ENCODE data around the gene FUCA2.
"Not testable (repeated sequence)": the region's sequence is repeated elsewhere in the genome, so short reads cannot be mapped to it uniquely, and the experiment has no call there.

The FUCA2 gene

GRCh38 chr6:143536461-143536865 lies 24.9 kb upstream of the FUCA2 start:
- ATAC-seq (peak; percentile 74), DNase-seq (peak; percentile 66)

- ATAC-seq (no peak), DNase-seq (no peak)
Observed at GRCh38 chr6:143535189-143535614, 23.7 kb upstream of the FUCA2 start.

- DNase-seq (no peak), ATAC-seq (no peak)
Observed at GRCh38 chr6:143531720-143532499, 20.4 kb upstream of the FUCA2 start.

GRCh38 chr6:143529095-143529494 lies 17.6 kb upstream of the FUCA2 start:
- DNase-seq (no peak), ATAC-seq (no peak)

- no peak for DNase-seq
- no peak for ATAC-seq
Observed at GRCh38 chr6:143528164-143528811, 16.8 kb upstream of the FUCA2 start.

GRCh38 chr6:143527677-143528076 lies 16.2 kb upstream of the FUCA2 start:
- DNase-seq (no peak), ATAC-seq (no peak)

GRCh38 chr6:143525356-143525755 lies 13.8 kb upstream of the FUCA2 start:
- ATAC-seq = no peak
- no peak for DNase-seq

GRCh38 chr6:143522039-143522600 lies 10.6 kb upstream of the FUCA2 start:
- DNase-seq (no peak), ATAC-seq (no peak)

- ATAC-seq (no peak), DNase-seq (no peak)
Observed at GRCh38 chr6:143517447-143517773, 5.9 kb upstream of the FUCA2 start.

GRCh38 chr6:143516690-143517446 lies 5.3 kb upstream of the FUCA2 start:
- no peak for DNase-seq
- no peak for ATAC-seq

GRCh38 chr6:143515766-143516355 lies 4.3 kb upstream of the FUCA2 start:
- ATAC-seq (no peak), DNase-seq (no peak)

GRCh38 chr6:143515061-143515760 lies 3.7 kb upstream of the FUCA2 start:
- ATAC-seq (no peak), DNase-seq (no peak)

- no peak for ATAC-seq
- peak; percentile 54 for DNase-seq
Observed at GRCh38 chr6:143513410-143513809, 1.9 kb upstream of the FUCA2 start.

GRCh38 chr6:143510326-143510725 lies 1.2 kb downstream of the FUCA2 start:
- not testable (repeated sequence) for ATAC-seq, DNase-seq

- no peak for DNase-seq
- no peak for ATAC-seq
Observed at GRCh38 chr6:143507358-143508145, 4.0 kb downstream of the FUCA2 start.

- no peak for ATAC-seq
- no peak for DNase-seq
Observed at GRCh38 chr6:143506620-143507019, 4.9 kb downstream of the FUCA2 start.

GRCh38 chr6:143506199-143506598 lies 5.3 kb downstream of the FUCA2 start:
- ATAC-seq = no peak
- DNase-seq = no peak

- ATAC-seq (peak; percentile 57), DNase-seq (no peak)
Observed at GRCh38 chr6:143505537-143505936, 6.0 kb downstream of the FUCA2 start.

- DNase-seq (no peak), ATAC-seq (no peak)
Observed at GRCh38 chr6:143505111-143505510, 6.4 kb downstream of the FUCA2 start.

GRCh38 chr6:143504369-143504768 lies 7.2 kb downstream of the FUCA2 start:
- DNase-seq (no peak), ATAC-seq (no peak)

- no peak for ATAC-seq
Observed at GRCh38 chr6:143501851-143502250, 9.7 kb downstream of the FUCA2 start.

More at GRCh38 chr6:143501851-143502250, 9.7 kb downstream of the FUCA2 start:
- no peak for DNase-seq
